SK-N-SH treated with all-trans-retinoic acid at 6 μM for 48 hours (cell line): ENCODE measurements around the gene PTP4A2.

Experiments used
- BACH2 ChIP-seq: fragments of 250-450 bp; sonication (Bioruptor Pico); IDR thresholded peaks from 2 replicates; pipeline ENCODE4 v1.9.0; 2021; ENCODE audit warnings: mild to moderate bottlenecking, borderline replicate concordance
- ESRRG ChIP-seq: fragments of 250-450 bp; sonication (Bioruptor Pico); IDR thresholded peaks from 2 replicates; pipeline ENCODE4 v1.6.1; 2021; ENCODE audit warnings: mild to moderate bottlenecking
- OSR1 ChIP-seq: fragments of 250-450 bp; sonication (Bioruptor Pico); IDR thresholded peaks from 2 replicates; pipeline ENCODE4 v1.8.0; 2022; ENCODE audit warnings: moderate library complexity, mild to moderate bottlenecking, inconsistent platforms
- TF ChIP-seq, protein P1 (sequence below): fragments of 250-450 bp; sonication (Bioruptor Pico); IDR thresholded peaks from 2 replicates; pipeline ENCODE4 v1.8.0; 2020; ENCODE audit warnings: mild to moderate bottlenecking, moderate library complexity, borderline replicate concordance
- TF ChIP-seq, protein P2 (sequence below): fragments of 250-450 bp; sonication (Bioruptor Pico); IDR thresholded peaks from 2 replicates; pipeline ENCODE4 v1.5.1; 2020; ENCODE audit warnings: low read depth, mild to moderate bottlenecking, moderate library complexity

DNA sequence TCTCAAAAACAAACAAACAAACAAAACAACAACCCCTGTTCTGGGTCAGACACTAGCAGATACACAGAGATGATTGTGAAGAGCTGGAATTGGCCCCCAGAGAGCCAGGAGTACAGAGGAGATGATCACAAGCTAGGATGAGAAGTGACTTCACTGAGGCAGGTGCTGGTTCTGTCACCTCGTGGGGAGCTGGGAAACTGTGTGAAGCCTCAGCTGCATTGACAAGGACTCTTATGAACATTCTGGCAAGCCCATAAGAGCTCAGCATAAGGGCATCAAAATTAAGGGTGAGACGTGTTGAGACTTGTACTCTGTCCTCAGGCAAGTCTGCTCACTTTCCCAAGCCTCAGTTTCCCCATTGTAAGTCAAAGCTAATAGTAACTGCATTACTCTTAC lies 14.7 kb upstream of the PTP4A2 start:
- TF ChIP-seq BACH2 (CRISPR knock-in tag) = no peak
- TF ChIP-seq, protein P1, sequence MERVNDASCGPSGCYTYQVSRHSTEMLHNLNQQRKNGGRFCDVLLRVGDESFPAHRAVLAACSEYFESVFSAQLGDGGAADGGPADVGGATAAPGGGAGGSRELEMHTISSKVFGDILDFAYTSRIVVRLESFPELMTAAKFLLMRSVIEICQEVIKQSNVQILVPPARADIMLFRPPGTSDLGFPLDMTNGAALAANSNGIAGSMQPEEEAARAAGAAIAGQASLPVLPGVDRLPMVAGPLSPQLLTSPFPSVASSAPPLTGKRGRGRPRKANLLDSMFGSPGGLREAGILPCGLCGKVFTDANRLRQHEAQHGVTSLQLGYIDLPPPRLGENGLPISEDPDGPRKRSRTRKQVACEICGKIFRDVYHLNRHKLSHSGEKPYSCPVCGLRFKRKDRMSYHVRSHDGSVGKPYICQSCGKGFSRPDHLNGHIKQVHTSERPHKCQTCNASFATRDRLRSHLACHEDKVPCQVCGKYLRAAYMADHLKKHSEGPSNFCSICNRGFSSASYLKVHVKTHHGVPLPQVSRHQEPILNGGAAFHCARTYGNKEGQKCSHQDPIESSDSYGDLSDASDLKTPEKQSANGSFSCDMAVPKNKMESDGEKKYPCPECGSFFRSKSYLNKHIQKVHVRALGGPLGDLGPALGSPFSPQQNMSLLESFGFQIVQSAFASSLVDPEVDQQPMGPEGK (CRISPR knock-in tag) = no peak
- no peak for TF ChIP-seq OSR1 (CRISPR knock-in tag)
- TF ChIP-seq, protein P2, sequence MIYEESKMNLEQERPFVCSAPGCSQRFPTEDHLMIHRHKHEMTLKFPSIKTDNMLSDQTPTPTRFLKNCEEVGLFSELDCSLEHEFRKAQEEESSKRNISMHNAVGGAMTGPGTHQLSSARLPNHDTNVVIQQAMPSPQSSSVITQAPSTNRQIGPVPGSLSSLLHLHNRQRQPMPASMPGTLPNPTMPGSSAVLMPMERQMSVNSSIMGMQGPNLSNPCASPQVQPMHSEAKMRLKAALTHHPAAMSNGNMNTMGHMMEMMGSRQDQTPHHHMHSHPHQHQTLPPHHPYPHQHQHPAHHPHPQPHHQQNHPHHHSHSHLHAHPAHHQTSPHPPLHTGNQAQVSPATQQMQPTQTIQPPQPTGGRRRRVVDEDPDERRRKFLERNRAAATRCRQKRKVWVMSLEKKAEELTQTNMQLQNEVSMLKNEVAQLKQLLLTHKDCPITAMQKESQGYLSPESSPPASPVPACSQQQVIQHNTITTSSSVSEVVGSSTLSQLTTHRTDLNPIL (CRISPR knock-in tag) = no peak
- TF ChIP-seq ESRRG (CRISPR knock-in tag) = no peak
